Measurements from ENCODE around the gene CHML. TPM values are rescaled to one million over a fixed set of nuclear protein-coding genes. Genes with fewer than 3 reads are reported as not detected.

Gene CHML
- total RNA-seq, 3 donors from 2014 or later: 8.5 to 16.7 (median 9.8) TPM

GRCh38 chr1:241610056-241610815, 29.9 kb downstream of the CHML start:
- intact Hi-C loops (cut with DNase I, micrococcal nuclease): loop anchor here (5.0 to 10.0 kb wide), 2 partner anchors 75 to 222 kb away; partner anchors contain the start of gene KMO (in 1 of the 2)
- Histone ChIP-seq H3K9me3 (no peaks in the 10 kb centered on the region), H3K36me3 (ENCODE audit: low read depth) (no peaks in the 10 kb centered on the region), H3K4me1 (ENCODE audit: low read depth) (peaks cover 20% of the 10 kb centered on the region), H3K4me3 (no peak overlapping the region)
- TF ChIP-seq CTCF (IDR thresholded peaks at IDR 0.05): no peak
- DNase-seq (peak in 2 of 3 donors; percentile 41 to 74), ATAC-seq (peak; percentile 87)

GRCh38 chr1:241608379-241609033, 31.7 kb downstream of the CHML start:
- Histone ChIP-seq H3K36me3 (ENCODE audit: low read depth) (no peaks in the 10 kb centered on the region), H3K9me3 (no peaks in the 10 kb centered on the region), H3K4me1 (ENCODE audit: low read depth) (peaks cover 15% of the 10 kb centered on the region), H3K4me3 (no peak overlapping the region)
- DNase-seq: no peak
- ATAC-seq: no peak
- TF ChIP-seq CTCF (IDR thresholded peaks at IDR 0.05): no peak
- intact Hi-C loops (cut with DNase I, micrococcal nuclease): no loop called here

GRCh38 chr1:241607497-241607896, 32.7 kb downstream of the CHML start:
- no peak for TF ChIP-seq CTCF (IDR thresholded peaks at IDR 0.05)
- Histone ChIP-seq H3K4me1 (ENCODE audit: low read depth) (peaks cover 15% of the 10 kb centered on the region), H3K9me3 (no peaks in the 10 kb centered on the region), H3K36me3 (ENCODE audit: low read depth) (no peaks in the 10 kb centered on the region), H3K4me3 (no peak overlapping the region)
- DNase-seq: no peak
- intact Hi-C loops (cut with DNase I, micrococcal nuclease): no loop called here
- ATAC-seq: no peak

GRCh38 chr1:241606544-241606943, 33.6 kb downstream of the CHML start:
- ATAC-seq (no peak), DNase-seq (no peak)
- Histone ChIP-seq H3K4me1 (ENCODE audit: low read depth) (peaks cover 15% of the 10 kb centered on the region), H3K36me3 (ENCODE audit: low read depth) (no peaks in the 10 kb centered on the region), H3K4me3 (no peak overlapping the region), H3K9me3 (no peaks in the 10 kb centered on the region)
- no peak for TF ChIP-seq CTCF (IDR thresholded peaks at IDR 0.05)
- intact Hi-C loops (cut with DNase I, micrococcal nuclease): no loop called here

GRCh38 chr1:241605146-241605805, 34.9 kb downstream of the CHML start:
- DNase-seq: no peak
- H3K4me1 ChIP-seq (ENCODE audit: low read depth): peaks cover 5% of the 10 kb centered on the region
- H3K9me3 ChIP-seq: no peaks in the 10 kb centered on the region
- TF ChIP-seq CTCF (IDR thresholded peaks at IDR 0.05): no peak
- intact Hi-C loops (cut with DNase I, micrococcal nuclease): no loop called here
- ATAC-seq: no peak
- H3K36me3 ChIP-seq (ENCODE audit: low read depth): no peaks in the 10 kb centered on the region
- H3K4me3 ChIP-seq: no peak overlapping the region

All from mucosa of descending colon (tissue), 3 donors.